GM13976 (cell line): ENCODE results near the gene CAVIN1.
"Not testable (repeated sequence)": the region's sequence is repeated elsewhere in the genome, so short reads cannot be mapped to it uniquely, and the experiment has no call there.

Experiments
- DNase-seq: peaks from one replicate; pipeline ENCODE4 v3.0.0; 2012; ENCODE audit warnings: low spot score
- CTCF ChIP-seq: IDR thresholded peaks from 2 replicates; pipeline ENCODE4 v1.5.1; 2012; ENCODE audit warnings: borderline replicate concordance, mild to moderate bottlenecking; ENCODE audit not compliant: insufficient read depth; ENCODE audit errors: extremely low read depth, missing control alignments, control extremely low read depth
- in situ Hi-C: fragments of 300-500 bp; cut with MboI; formaldehyde crosslinking; loops from one replicate; pipeline ENCODE4 v1.12.0; 2022; ENCODE audit warnings: low sequenced_read_pairs, mixed read lengths, inconsistent platforms; ENCODE audit not compliant: unreplicated experiment

Gene CAVIN1

GRCh38 chr17:42428141-42428944 is 5.3 kb upstream of the CAVIN1 start:
- DNase-seq, result no peak
- peak; percentile 57 for TF ChIP-seq CTCF
- in situ Hi-C loops, result no loop called here

GRCh38 chr17:42424991-42425610 is 2.0 kb upstream of the CAVIN1 start:
- TF ChIP-seq CTCF, result no peak
- no peak for DNase-seq
- in situ Hi-C loops, result loop anchor here (25.0 kb wide), 1 partner anchor 238 kb away; the partner anchor contains the start of genes GHDC, HCRT and KCNH4

GRCh38 chr17:42423766-42424165 is 710 bp upstream of the CAVIN1 start:
- in situ Hi-C loops, result loop anchor here (25.0 kb wide), 1 partner anchor 236 kb away; the partner anchor contains the start of genes GHDC, HCRT and KCNH4
- no peak for TF ChIP-seq CTCF
- DNase-seq, result no peak

GRCh38 chr17:42422412-42422957 is 571 bp downstream of the CAVIN1 start:
- TF ChIP-seq CTCF, result no peak
- peak; percentile 54 for DNase-seq
- in situ Hi-C loops, result loop anchor here (25.0 kb wide), 1 partner anchor 235 kb away; the partner anchor contains the start of genes GHDC, HCRT and KCNH4

- no peak for DNase-seq
- in situ Hi-C loops, result loop anchor here (25.0 kb wide), 1 partner anchor 234 kb away; the partner anchor contains the start of genes GHDC, HCRT and KCNH4
- TF ChIP-seq CTCF, result no peak
These were observed 1.3 kb downstream of the CAVIN1 start for GRCh38 chr17:42421507-42422338.

- no peak for DNase-seq
- TF ChIP-seq CTCF, result no peak
- in situ Hi-C loops, result loop anchor here (25.0 kb wide), 1 partner anchor 234 kb away; the partner anchor contains the start of genes GHDC, HCRT and KCNH4
These were observed 1.9 kb downstream of the CAVIN1 start for GRCh38 chr17:42421136-42421506.

GRCh38 chr17:42417981-42418380 is 5.1 kb downstream of the CAVIN1 start:
- in situ Hi-C loops, result loop anchor here (25.0 kb wide), 1 partner anchor 231 kb away; the partner anchor contains the start of genes GHDC, HCRT and KCNH4
- not testable (repeated sequence) for DNase-seq
